GM23338 (cell line): ENCODE data around the gene AASDH. TPM values are rescaled to one million over a fixed set of nuclear protein-coding genes. Genes with fewer than 3 reads are reported as not detected.

Experiments used
- ATAC-seq: fragments of 200-7000 bp; cut with Tn5 transposase; 3 replicates; pipeline ENCODE4 v1.9.1; 2020
- DNase-seq: peaks from one replicate; pipeline ENCODE4 v3.0.0-alpha.2; 2015; ENCODE audit warnings: low spot score
- H2AFZ ChIP-seq: fragments of 200-600 bp; sonication (generic); 2 replicates; pipeline ENCODE4 v1.8.0; 2016; ENCODE audit warnings: antibody characterized with exemption, mild to moderate bottlenecking, moderate library complexity
- H3F3A ChIP-seq: fragments of 200-600 bp; sonication (generic); replicated peaks from 2 replicates; pipeline ENCODE4 v1.8.0; 2017; ENCODE audit warnings: antibody characterized with exemption, mixed run types, low read depth
- H3K27ac ChIP-seq: fragments of 200-600 bp; sonication (generic); 2 replicates; pipeline ENCODE4 v1.6.1; 2016; ENCODE audit warnings: low read depth
- H3K27me3 ChIP-seq: fragments of 200-600 bp; sonication (generic); 2 replicates; pipeline ENCODE4 v1.8.0; 2016; ENCODE audit warnings: mild to moderate bottlenecking, mixed run types, moderate library complexity; ENCODE audit not compliant: insufficient read depth
- H3K36me3 ChIP-seq: fragments of 200-600 bp; sonication (generic); 2 replicates; pipeline ENCODE4 v1.8.0; 2016; ENCODE audit warnings: mild to moderate bottlenecking; ENCODE audit not compliant: insufficient read depth
- H3K4me1 ChIP-seq: fragments of 200-600 bp; sonication (generic); 2 replicates; pipeline ENCODE4 v1.8.0; 2016; ENCODE audit warnings: mild to moderate bottlenecking, moderate library complexity; ENCODE audit not compliant: insufficient read depth
- H3K4me2 ChIP-seq: fragments of 200-600 bp; sonication (generic); 2 replicates; pipeline ENCODE4 v1.7.1; 2017; ENCODE audit warnings: mixed run types
- H3K4me3 ChIP-seq: fragments of 200-600 bp; sonication (generic); 2 replicates; pipeline ENCODE4 v1.6.1; 2016; ENCODE audit warnings: mixed run types
- H3K79me2 ChIP-seq: fragments of 200-600 bp; sonication (generic); replicated peaks from 2 replicates; pipeline ENCODE4 v1.8.0; 2017; ENCODE audit warnings: mild to moderate bottlenecking; ENCODE audit not compliant: insufficient read depth
- H3K9me2 ChIP-seq: fragments of 200-600 bp; sonication (generic); 2 replicates; pipeline ENCODE4 v1.8.0; 2017; ENCODE audit not compliant: insufficient read depth
- H4K20me1 ChIP-seq: fragments of 200-600 bp; sonication (generic); replicated peaks from 2 replicates; pipeline ENCODE4 v1.8.0; 2017; ENCODE audit warnings: mild to moderate bottlenecking; ENCODE audit not compliant: insufficient read depth
- H3K27ac Mint-ChIP-seq: 2 replicates; pipeline ENCODE4 v1.8.0; 2020; ENCODE audit warnings: inconsistent platforms, mild to moderate bottlenecking, moderate library complexity, mixed read lengths
- H3K27me3 Mint-ChIP-seq: 3 replicates; pipeline ENCODE4 v1.8.0; 2022; ENCODE audit warnings: low read depth, mild to moderate bottlenecking, moderate library complexity, mixed read lengths, inconsistent platforms; ENCODE audit not compliant: insufficient read depth, poor library complexity
- H3K36me3 Mint-ChIP-seq: 3 replicates; pipeline ENCODE4 v1.8.0; 2021; ENCODE audit warnings: low read depth, mild to moderate bottlenecking, inconsistent platforms, moderate library complexity, mixed read lengths
- H3K4me1 Mint-ChIP-seq: 3 replicates; pipeline ENCODE4 v1.8.0; 2020; ENCODE audit warnings: mild to moderate bottlenecking, inconsistent platforms, mixed read lengths
- H3K4me3 Mint-ChIP-seq: 3 replicates; pipeline ENCODE4 v1.8.0; 2021; ENCODE audit warnings: moderate library complexity, mild to moderate bottlenecking, inconsistent platforms, mixed read lengths
- H3K9me3 Mint-ChIP-seq: 3 replicates; pipeline ENCODE4 v1.8.0; 2020; ENCODE audit warnings: moderate library complexity, mild to moderate bottlenecking, inconsistent platforms, mixed read lengths
- CREB1 ChIP-seq: fragments of 250-450 bp; sonication (Bioruptor Pico); IDR thresholded peaks from 2 replicates; pipeline ENCODE4 v1.5.0; 2020; ENCODE audit warnings: low read depth, mild to moderate bottlenecking, moderate library complexity
- CTCF ChIP-seq, 2 experiments: fragments of 200-600 bp in 1 of 2; sonication (generic) in 1 of 2; conservative IDR thresholded peaks; 2 replicates each; pipeline versions ENCODE4 v1.5.1 to v1.6.1; 2016 to 2017; ENCODE audit warnings: antibody characterized with exemption in 2 of 2, low read depth in 2 of 2, mild to moderate bottlenecking in 2 of 2, moderate library complexity in 1 of 2
- EZH2 ChIP-seq: fragments of 200-600 bp; sonication (generic); IDR thresholded peaks from one replicate; pipeline ENCODE4 v1.8.0; 2017; ENCODE audit warnings: antibody characterized with exemption, mild to moderate bottlenecking, low read depth; ENCODE audit not compliant: unreplicated experiment
- EZH2phosphoT487 ChIP-seq: fragments of 200-600 bp; sonication (generic); IDR thresholded peaks from one replicate; pipeline ENCODE4 v1.8.1; 2018; ENCODE audit warnings: antibody characterized with exemption; ENCODE audit not compliant: unreplicated experiment
- JUNB ChIP-seq: IDR thresholded peaks from one replicate; pipeline ENCODE4 v1.6.1; 2016; ENCODE audit warnings: antibody characterized with exemption; ENCODE audit not compliant: unreplicated experiment
- NANOG ChIP-seq: IDR thresholded peaks from 2 replicates; pipeline ENCODE4 v1.6.1; 2016; ENCODE audit warnings: antibody characterized with exemption, borderline replicate concordance
- POLR2AphosphoS5 ChIP-seq: IDR thresholded peaks from 2 replicates; pipeline ENCODE4 v1.6.1; 2016; ENCODE audit warnings: antibody characterized with exemption, low read depth
- REST ChIP-seq: IDR thresholded peaks from one replicate; pipeline ENCODE4 v1.6.1; 2018; ENCODE audit warnings: antibody characterized with exemption; ENCODE audit not compliant: unreplicated experiment
- STAT1 ChIP-seq: IDR thresholded peaks from one replicate; pipeline ENCODE4 v1.6.1; 2016; ENCODE audit warnings: antibody characterized with exemption; ENCODE audit not compliant: unreplicated experiment
- ZNF114 ChIP-seq: fragments of 250-450 bp; sonication (Bioruptor Pico); IDR thresholded peaks from 2 replicates; pipeline ENCODE4 v1.5.0; 2020; ENCODE audit warnings: mild to moderate bottlenecking, moderate library complexity
- ZNF462 ChIP-seq: fragments of 250-450 bp; sonication (Bioruptor Pico); IDR thresholded peaks from 2 replicates; pipeline ENCODE4 v1.5.0; 2020; ENCODE audit warnings: mild to moderate bottlenecking, moderate library complexity
- polyA plus RNA-seq: library from polyadenylated mRNA; unstranded; fragments of >200 nt; fragmentation: Nextera tagmentation; extraction: Ambion mirVana; gene quantifications from 2 replicates; pipeline ENCODE4 v1.2.1, GENCODE V29; 2016
- total RNA-seq: library from RNA; depleted of rRNA; stranded (reverse); fragments of >200 nt; shearing (Covaris generic); gene quantifications from 2 replicates; pipeline ENCODE4 v1.2.3, GENCODE V29; 2014
- TF ChIP-seq, protein P1 (sequence below): IDR thresholded peaks from 2 replicates; pipeline ENCODE4 v1.6.1; 2016; ENCODE audit warnings: antibody characterized with exemption

Gene AASDH
- total and polyA plus RNA-seq, 2 experiments from 2014 or later, result 12.2 to 35.6 TPM

DNA sequence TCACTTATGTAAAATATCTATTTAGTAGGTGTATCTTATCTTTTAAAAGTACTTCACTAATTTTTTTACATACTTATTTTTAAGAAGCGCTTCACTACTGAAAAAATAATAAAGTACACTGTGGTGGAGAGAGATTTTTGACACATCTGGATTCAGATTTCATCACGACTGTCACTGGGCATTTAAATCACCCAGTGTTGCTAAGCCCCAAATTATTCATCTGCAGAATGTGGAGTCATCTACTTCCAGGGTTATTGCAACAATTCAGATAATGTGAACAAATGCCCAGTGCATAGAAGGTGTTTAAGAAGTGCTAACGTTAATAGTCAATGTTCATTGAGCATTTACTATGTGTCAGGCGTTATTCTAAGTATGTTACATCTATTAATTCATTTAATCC is 41.8 kb downstream of the AASDH start:
- Histone ChIP-seq H3K79me2 (no peaks in the 10 kb centered on the region), H4K20me1 (no peaks in the 10 kb centered on the region), H3K4me2 (no peak overlapping the region), H3K4me3 (no peak overlapping the region), H3K27me3 (no peaks in the 10 kb centered on the region), H3K9me2 (no peaks in the 10 kb centered on the region), H3F3A (no peaks in the 10 kb centered on the region), H2AFZ (no peak overlapping the region), H3K27ac (no peak overlapping the region), H3K4me1 (no peaks in the 10 kb centered on the region), H3K36me3 (no peaks in the 10 kb centered on the region)
- H3K4me1 Mint-ChIP-seq, result peaks cover 14% of the 10 kb centered on the region; the same call in 2 of the 3 replicates
- H3K27ac Mint-ChIP-seq, result no peak overlapping the region
- H3K9me3 Mint-ChIP-seq, result peaks cover under 1% of the 10 kb centered on the region; the same call in 1 of the 3 replicates
- ATAC-seq, result no peak
- H3K36me3 Mint-ChIP-seq, result peaks cover 17% of the 10 kb centered on the region; the same call in 2 of the 3 replicates
- no peak for TF ChIP-seq EZH2phosphoT487
- TF ChIP-seq ZNF114, result no peak
- TF ChIP-seq, protein P1, sequence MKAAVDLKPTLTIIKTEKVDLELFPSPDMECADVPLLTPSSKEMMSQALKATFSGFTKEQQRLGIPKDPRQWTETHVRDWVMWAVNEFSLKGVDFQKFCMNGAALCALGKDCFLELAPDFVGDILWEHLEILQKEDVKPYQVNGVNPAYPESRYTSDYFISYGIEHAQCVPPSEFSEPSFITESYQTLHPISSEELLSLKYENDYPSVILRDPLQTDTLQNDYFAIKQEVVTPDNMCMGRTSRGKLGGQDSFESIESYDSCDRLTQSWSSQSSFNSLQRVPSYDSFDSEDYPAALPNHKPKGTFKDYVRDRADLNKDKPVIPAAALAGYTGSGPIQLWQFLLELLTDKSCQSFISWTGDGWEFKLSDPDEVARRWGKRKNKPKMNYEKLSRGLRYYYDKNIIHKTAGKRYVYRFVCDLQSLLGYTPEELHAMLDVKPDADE, result no peak
- no peak for TF ChIP-seq EZH2
- TF ChIP-seq REST, result no peak
- TF ChIP-seq STAT1, result no peak
- no peak for TF ChIP-seq JUNB
- no peak for TF ChIP-seq NANOG
- TF ChIP-seq CREB1 (CRISPR knock-in tag), result no peak
- no peak for TF ChIP-seq ZNF462 (CRISPR knock-in tag)
- TF ChIP-seq CTCF (conservative IDR thresholded peaks at IDR 0.05; ENCODE audit: low read depth in 2 of 2), result no peak
- no peak for TF ChIP-seq POLR2AphosphoS5
- DNase-seq, result no peak
- H3K27me3 Mint-ChIP-seq, result no peaks in the 10 kb centered on the region
- H3K4me3 Mint-ChIP-seq, result no peak overlapping the region
